ENCODE data around the gene SFMBT2. TPM values are rescaled to one million over a fixed set of nuclear protein-coding genes. Genes with fewer than 3 reads are reported as not detected.

SFMBT2 gene
- total and polyA plus RNA-seq, 2 experiments from 2014 or later = 4.3 to 5.9 TPM

GRCh38 chr10:7410301-7410861 lies 453 bp downstream of the SFMBT2 start:
- Histone ChIP-seq H3K9me3 (ENCODE audit: low read depth) (no peaks in the 10 kb centered on the region), H3K27ac (no peak overlapping the region), H3K4me1 (ENCODE audit: low read depth) (peaks cover 16% of the 10 kb centered on the region), H3K36me3 (no peaks in the 10 kb centered on the region), H3K4me3 (peak overlapping the region; percentile 95), H3K27me3 (peaks cover 68% of the 10 kb centered on the region)
- TF ChIP-seq CTCF (IDR thresholded peaks at IDR 0.05; ENCODE audit: low read depth, low read length) = no peak
- peak; percentile 9 to 67 for DNase-seq (ENCODE audit: low read depth in 1 of 2, low spot score in 1 of 2)

- Histone ChIP-seq H3K4me1 (ENCODE audit: low read depth) (peaks cover 16% of the 10 kb centered on the region), H3K9me3 (ENCODE audit: low read depth) (no peaks in the 10 kb centered on the region), H3K36me3 (no peaks in the 10 kb centered on the region), H3K27me3 (peaks cover 61% of the 10 kb centered on the region), H3K4me3 (peak overlapping the region; percentile 95), H3K27ac (no peak overlapping the region)
- DNase-seq (ENCODE audit: low read depth in 1 of 2, low spot score in 1 of 2) = no peak
- TF ChIP-seq CTCF (IDR thresholded peaks at IDR 0.05; ENCODE audit: low read depth, low read length) = no peak
Measured at GRCh38 chr10:7409732-7410168, 1.1 kb downstream of the SFMBT2 start.

GRCh38 chr10:7409045-7409731 lies 1.6 kb downstream of the SFMBT2 start:
- peak; percentile 7 to 25 for DNase-seq (ENCODE audit: low read depth in 1 of 2, low spot score in 1 of 2)
- peak overlapping the region; percentile 95 for H3K4me3 ChIP-seq
- H3K9me3 ChIP-seq (ENCODE audit: low read depth) = no peaks in the 10 kb centered on the region
- no peaks in the 10 kb centered on the region for H3K36me3 ChIP-seq
- TF ChIP-seq CTCF (IDR thresholded peaks at IDR 0.05; ENCODE audit: low read depth, low read length) = no peak
- H3K27me3 ChIP-seq = peaks cover 56% of the 10 kb centered on the region
- H3K27ac ChIP-seq = no peak overlapping the region
- H3K4me1 ChIP-seq (ENCODE audit: low read depth) = peaks cover 16% of the 10 kb centered on the region

DNA sequence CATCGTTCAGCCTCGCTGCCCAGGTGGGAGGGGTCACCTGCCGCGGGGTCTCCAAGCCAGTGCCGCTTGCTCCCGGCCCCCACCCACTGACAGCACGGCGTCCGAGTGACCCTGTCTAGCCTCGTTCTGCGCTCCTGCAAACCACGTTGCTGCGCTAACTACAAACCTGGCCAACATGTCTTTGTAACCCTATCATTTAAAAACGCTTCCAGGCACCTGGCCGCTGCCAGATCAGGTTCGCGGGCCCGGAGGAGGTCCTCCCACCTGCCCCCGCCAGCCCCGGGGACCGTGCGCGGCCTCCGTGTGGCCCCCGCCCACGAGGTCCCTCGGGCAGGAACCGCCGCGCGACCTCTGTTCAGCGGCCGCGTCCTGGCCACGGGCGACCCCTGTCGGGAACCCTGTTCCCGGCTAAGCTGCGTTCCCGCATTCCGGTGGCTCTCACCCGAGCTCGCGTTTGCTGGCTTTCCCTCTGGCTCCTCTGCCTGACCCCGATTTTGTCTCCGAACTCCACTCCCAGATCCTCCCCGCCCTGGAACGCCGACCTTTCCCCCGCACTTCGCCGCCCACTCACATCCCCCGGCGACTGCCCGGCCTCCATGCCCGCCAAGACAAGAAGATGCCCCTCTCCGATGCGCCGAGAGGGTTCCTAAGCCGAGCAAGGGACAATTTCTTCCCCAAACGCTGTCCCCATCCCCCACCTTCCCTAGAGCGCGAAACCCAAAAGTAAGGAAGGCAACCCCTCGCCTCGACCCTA lies 2.4 kb downstream of the SFMBT2 start:
- H3K9me3 ChIP-seq (ENCODE audit: low read depth) = no peaks in the 10 kb centered on the region
- H3K27ac ChIP-seq = no peak overlapping the region
- no peaks in the 10 kb centered on the region for H3K36me3 ChIP-seq
- peaks cover 16% of the 10 kb centered on the region for H3K4me1 ChIP-seq (ENCODE audit: low read depth)
- peak; percentile 44 to 79 for DNase-seq (ENCODE audit: low read depth in 1 of 2, low spot score in 1 of 2)
- H3K4me3 ChIP-seq = peak overlapping the region; percentile 95
- peaks cover 49% of the 10 kb centered on the region for H3K27me3 ChIP-seq
- TF ChIP-seq CTCF (IDR thresholded peaks at IDR 0.05; ENCODE audit: low read depth, low read length) = peak; percentile 39

- Histone ChIP-seq H3K36me3 (no peaks in the 10 kb centered on the region), H3K27ac (no peak overlapping the region), H3K4me1 (ENCODE audit: low read depth) (peaks cover 16% of the 10 kb centered on the region), H3K9me3 (ENCODE audit: low read depth) (no peaks in the 10 kb centered on the region), H3K27me3 (peaks cover 40% of the 10 kb centered on the region), H3K4me3 (peak overlapping the region; percentile 95)
- DNase-seq (ENCODE audit: low read depth in 1 of 2, low spot score in 1 of 2) = peak in 1 of 2 donors; percentile 62
- TF ChIP-seq CTCF (IDR thresholded peaks at IDR 0.05; ENCODE audit: low read depth, low read length) = no peak
Measured at GRCh38 chr10:7407368-7408290, 3.2 kb downstream of the SFMBT2 start.
